ENCODE data around the gene GNAL.

DNA sequence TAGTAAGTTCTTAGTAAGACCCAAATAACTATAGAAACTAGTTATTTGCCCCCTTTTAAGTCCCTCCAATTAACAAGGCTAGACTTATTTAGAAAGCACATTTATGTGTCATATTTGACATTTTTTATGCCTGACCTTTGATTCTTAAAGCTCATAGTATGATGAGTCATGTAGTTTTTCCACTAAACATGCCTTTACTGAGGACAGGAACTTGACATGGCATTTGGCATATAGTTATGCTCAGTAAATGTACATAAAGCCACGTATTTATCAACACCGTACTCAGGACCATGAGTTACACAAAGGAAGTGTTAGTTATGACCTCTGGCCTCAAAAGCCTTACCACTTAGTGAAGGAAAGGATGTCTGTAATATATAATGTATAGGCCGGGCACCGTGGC, 78.9 kb downstream of the GNAL start:
- TF ChIP-seq EZH2 (IDR thresholded peaks at IDR 0.05; ENCODE audit: borderline replicate concordance, low read depth, low read length, severe bottlenecking): no peak
- TF ChIP-seq, protein P1, sequence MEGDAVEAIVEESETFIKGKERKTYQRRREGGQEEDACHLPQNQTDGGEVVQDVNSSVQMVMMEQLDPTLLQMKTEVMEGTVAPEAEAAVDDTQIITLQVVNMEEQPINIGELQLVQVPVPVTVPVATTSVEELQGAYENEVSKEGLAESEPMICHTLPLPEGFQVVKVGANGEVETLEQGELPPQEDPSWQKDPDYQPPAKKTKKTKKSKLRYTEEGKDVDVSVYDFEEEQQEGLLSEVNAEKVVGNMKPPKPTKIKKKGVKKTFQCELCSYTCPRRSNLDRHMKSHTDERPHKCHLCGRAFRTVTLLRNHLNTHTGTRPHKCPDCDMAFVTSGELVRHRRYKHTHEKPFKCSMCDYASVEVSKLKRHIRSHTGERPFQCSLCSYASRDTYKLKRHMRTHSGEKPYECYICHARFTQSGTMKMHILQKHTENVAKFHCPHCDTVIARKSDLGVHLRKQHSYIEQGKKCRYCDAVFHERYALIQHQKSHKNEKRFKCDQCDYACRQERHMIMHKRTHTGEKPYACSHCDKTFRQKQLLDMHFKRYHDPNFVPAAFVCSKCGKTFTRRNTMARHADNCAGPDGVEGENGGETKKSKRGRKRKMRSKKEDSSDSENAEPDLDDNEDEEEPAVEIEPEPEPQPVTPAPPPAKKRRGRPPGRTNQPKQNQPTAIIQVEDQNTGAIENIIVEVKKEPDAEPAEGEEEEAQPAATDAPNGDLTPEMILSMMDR (IDR thresholded peaks at IDR 0.05; ENCODE audit: borderline replicate concordance, extremely low read depth, low read length, poor library complexity, severe bottlenecking): no peak

Data from DND-41 (cell line).